Gastroesophageal sphincter (tissue), 3 donors: Measurements from ENCODE around the gene LINGO4.

Experiments
- CTCF ChIP-seq, 4 experiments: fragments of 200-600 bp in 2 of 4; fragments of 450-650 bp in 2 of 4; sonication (generic) in 1 of 4; IDR thresholded peaks; one replicate each; pipeline ENCODE4 v1.5.1; 2017 to 2019; ENCODE audit warnings: antibody characterized with exemption in 4 of 4, mild to moderate bottlenecking in 2 of 4, moderate library complexity in 2 of 4
- POLR2A ChIP-seq, 2 donors: fragments of 450-650 bp; IDR thresholded peaks; one replicate each; pipeline ENCODE4 v1.6.1; 2017; ENCODE audit warnings: antibody characterized with exemption in 2 of 2, mild to moderate bottlenecking in 2 of 2, moderate library complexity in 1 of 2
- POLR2AphosphoS5 ChIP-seq: sonication (generic); formaldehyde crosslinking; IDR thresholded peaks from one replicate; pipeline ENCODE4 v1.6.1; 2017; ENCODE audit warnings: antibody characterized with exemption

- TF ChIP-seq POLR2A (IDR thresholded peaks at IDR 0.05) (no peak), CTCF (IDR thresholded peaks at IDR 0.05) (no peak), POLR2AphosphoS5 (no peak)
Observed at GRCh38 chr1:151801310-151801820, 3.9 kb downstream of the LINGO4 start.
